Non-pigmented ciliary epithelial cell (primary cell): ENCODE data around the gene SRP14.
A peak's percentile ranks its signal among the peaks of the same experiment; 100 is the strongest.
"Not testable (repeated sequence)": the region's sequence is repeated elsewhere in the genome, so short reads cannot be mapped to it uniquely, and the experiment has no call there.

ENCODE experiments used
- DNase-seq: peaks from one replicate; pipeline ENCODE4 v3.0.0-alpha.2; 2010; ENCODE audit warnings: low read depth

SRP14 gene

GRCh38 chr15:40029979-40030893 lies 8.7 kb downstream of the SRP14 start:
- no peak for DNase-seq

- DNase-seq: no peak
Measured at GRCh38 chr15:40028853-40029252, 10.1 kb downstream of the SRP14 start.

DNA sequence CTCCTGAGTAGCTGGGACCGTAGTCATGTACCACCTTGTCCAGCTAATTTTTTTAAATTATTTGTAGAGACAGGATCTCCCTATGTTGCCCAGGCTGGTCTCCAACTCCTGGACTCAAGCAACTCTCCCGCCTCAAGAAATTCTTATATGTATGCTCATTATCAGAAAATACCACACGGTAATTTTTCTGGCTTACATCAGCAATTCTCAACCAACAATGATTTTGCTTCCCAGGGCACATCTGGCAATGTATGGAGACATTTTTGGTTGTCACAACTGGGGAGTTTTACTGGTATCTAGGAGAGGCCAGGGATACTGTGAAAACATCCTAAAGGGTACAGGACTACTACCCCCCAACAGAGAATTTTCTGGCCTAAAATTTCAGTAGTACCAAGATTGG lies 10.8 kb downstream of the SRP14 start:
- no peak for DNase-seq

- DNase-seq: no peak
Measured at GRCh38 chr15:40016224-40016865, 22.6 kb downstream of the SRP14 start.

DNA sequence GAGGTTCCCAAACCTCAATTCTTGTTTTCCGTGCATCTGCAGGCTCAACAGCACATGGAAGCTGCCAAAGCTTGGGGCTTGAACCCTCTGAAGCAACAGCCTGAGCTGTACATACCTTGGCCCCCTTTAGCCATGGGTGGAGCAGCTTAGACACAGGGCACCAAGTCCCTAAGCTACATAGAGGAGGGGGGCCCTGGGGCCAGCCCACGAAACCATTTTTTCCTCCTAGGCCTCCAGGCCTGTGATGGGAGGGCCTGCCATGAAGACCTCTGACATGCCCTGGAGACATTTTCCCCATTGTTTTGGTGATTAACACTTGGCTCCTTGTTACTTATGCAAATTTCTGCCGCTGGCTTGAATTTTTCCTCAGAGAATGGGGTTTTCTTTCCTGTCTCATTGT lies 24.6 kb downstream of the SRP14 start:
- DNase-seq: no peak

DNA sequence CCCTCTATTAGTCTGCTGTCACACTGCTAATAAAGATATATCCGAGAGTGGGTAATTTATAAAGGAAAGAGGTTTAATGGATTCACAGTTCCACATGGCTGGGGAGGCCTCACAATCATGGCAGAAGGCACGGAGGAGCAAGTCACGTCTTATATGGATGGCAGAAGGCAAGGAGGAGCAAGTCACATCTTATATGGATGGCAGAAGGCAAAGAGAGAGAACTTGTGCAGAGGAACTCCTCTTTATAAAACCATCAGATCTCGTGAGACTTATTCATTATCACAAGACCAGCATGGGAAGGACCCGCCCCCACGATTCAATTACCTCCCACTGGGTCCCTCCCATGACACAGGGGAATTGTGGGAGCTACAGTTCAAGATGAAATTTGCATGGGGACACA lies 25.6 kb downstream of the SRP14 start:
- not testable (repeated sequence) for DNase-seq

DNA sequence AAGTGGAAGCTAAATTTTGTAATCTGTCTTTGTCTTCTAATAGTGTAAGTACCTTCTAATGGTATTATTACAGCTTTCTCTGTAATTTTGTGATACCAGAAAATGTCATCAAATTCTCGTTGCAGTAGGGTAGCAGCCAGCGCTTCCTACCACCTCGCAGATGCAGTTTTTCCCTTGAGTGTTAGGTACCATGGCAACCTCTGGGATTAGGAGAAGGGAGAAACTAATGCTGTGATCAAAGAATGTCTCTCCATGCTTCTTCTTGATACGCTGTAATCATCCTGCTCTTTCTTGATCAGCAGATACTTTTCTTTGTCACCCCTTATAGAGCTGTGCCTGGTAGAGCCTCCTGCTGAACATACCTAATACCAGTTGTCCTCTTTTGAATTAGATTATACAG lies 27.7 kb downstream of the SRP14 start:
- DNase-seq: no peak

GRCh38 chr15:40010686-40011085 lies 28.3 kb downstream of the SRP14 start:
- peak; percentile 41 for DNase-seq

- peak; percentile 38 for DNase-seq
Measured at GRCh38 chr15:40008061-40008765, 30.8 kb downstream of the SRP14 start.

DNA sequence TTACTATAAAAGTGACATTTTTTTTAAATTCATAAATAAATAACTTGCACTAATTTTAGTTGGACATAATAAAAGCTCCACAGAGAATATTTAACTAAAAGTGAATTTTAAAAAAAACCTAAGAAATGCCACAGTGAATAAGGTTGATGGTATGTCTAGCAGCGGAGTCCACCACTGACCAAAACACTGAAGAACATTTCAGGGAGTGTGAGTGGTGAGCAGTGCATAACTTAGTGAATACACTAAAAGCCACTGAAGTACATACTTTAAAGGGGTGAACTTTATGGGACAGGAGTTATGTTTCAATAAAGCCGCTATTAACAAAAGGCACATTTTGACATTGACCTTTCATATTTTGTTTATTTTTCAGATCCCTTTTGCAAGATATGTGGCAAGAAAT lies 32.3 kb downstream of the SRP14 start:
- peak; percentile 90 for DNase-seq

GRCh38 chr15:40006003-40006402 lies 33.0 kb downstream of the SRP14 start:
- DNase-seq: peak; percentile 38

DNA sequence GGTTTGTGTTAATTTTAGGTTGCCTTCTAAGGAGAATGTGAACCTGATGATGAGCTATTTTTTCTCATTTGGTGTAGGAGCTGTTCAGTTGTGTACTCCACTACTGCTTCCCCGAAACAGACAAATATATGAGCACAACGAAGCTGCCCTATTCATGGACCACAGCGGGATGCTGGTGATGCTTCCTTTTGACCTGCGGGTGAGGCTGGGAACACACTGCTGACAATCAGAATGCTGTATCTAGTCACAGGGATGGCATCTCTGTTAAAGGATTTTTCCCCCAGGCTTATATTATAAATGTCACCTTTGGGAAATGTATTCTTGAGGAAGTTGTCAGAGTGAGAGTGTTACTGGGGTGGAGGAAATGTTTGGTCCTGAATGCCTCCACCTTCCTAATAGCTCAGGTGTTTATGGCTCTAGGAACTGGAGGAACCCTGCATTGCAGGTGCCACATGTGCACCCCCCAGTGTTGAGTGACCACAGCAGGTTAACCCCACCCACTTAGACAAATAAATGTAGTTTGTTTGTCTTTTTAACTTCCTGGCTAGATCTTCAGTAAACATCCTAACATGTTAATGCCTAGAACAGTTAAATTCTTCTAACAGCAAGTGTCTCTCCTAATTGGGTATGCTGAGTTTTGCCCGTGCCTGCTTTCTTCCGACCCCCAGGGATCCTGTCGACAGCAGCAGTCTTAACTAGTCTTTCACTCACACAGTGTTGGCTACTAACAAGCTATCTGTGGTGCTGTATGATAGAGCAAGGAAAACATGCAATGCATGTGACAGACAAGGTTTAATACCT lies 35.7 kb downstream of the SRP14 start:
- no peak for DNase-seq

- DNase-seq: no peak
Measured at GRCh38 chr15:40002295-40002694, 36.7 kb downstream of the SRP14 start.

- no peak for DNase-seq
Measured at GRCh38 chr15:39999538-40000200, 39.3 kb downstream of the SRP14 start.

GRCh38 chr15:39998511-39999077 lies 40.4 kb downstream of the SRP14 start:
- DNase-seq: no peak

DNA sequence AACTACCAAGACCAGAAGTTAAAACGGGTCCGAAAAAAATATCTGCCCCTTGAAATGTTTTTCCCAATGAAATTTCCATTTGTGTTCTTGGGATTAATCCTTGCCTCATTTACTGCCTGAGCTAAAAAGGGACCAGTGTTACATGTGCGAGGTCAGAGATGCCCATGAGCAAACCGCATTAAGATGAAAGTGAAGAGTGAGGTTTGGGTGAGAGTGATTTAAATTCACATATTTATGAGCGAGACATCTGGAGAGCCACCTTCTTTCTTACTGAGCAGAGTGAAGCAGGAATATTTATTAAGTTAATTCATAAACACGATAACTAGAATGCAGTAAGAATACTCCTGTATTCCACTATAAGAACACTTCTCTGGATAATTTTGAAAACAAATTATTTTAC lies 41.3 kb downstream of the SRP14 start:
- DNase-seq: no peak

DNA sequence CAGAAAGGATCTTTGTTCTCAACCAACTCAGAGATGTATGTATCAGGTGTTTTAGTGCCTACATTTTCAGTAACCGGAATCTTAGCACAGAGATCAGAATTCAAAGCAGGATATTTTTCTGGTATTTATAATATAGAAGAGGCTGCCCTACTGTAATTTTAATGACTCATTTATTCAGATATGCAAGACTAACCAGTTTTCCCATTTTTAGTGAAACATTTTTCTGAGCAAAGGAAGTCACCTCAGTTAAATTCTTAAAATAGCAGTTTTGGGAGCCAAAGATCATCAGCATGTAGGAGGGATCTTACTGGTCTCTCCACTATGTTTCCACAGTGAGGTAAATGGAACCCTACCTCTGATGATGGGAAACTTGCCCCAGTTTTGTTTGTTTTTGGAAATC lies 42.0 kb downstream of the SRP14 start:
- no peak for DNase-seq

GRCh38 chr15:39996228-39996627 lies 42.8 kb downstream of the SRP14 start:
- DNase-seq: not testable (repeated sequence)

DNA sequence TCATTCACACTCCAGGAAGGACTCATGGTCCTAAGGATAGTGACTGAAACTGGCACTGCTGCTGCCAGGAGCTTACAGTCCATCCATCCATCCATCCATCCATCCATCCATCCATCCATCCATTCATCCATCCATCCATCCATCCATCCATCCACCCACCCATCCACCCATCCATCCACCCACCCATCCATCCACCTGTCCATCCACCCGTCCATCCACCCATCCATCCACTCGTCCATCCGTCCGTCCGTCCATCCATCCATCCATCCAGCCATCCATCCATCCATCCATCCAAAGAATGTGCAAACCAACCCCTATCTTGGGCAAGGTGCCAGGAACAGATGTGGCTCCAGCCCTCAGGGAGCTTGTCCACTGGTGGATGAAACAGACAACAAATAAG lies 46.0 kb downstream of the SRP14 start:
- DNase-seq: not testable (repeated sequence)

GRCh38 chr15:39990706-39991105 lies 48.3 kb downstream of the SRP14 start:
- DNase-seq: no peak

DNA sequence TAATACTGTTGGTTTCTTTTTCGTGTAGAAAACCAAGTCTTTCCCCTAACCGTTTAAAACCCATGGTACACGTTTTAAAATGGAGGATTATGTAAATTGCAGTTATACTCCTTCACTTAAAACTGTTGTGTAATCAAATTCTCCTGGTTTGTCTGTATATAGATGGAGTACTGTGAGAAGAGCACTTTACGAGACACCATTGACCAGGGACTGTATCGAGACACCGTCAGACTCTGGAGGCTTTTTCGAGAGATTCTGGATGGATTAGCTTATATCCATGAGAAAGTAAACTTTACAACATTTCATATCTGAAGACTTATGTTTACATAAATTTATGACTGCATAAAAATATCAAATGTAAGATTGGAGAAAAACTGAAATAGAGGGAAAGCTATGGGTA lies 51.2 kb downstream of the SRP14 start:
- no peak for DNase-seq
